IMR-90 (cell line): ENCODE measurements around the gene RPS15A.
"Not testable (repeated sequence)": the region's sequence is repeated elsewhere in the genome, so short reads cannot be mapped to it uniquely, and the experiment has no call there.

Experiments used
- BHLHE40 ChIP-seq: fragments of 150-350 bp; IDR thresholded peaks from 2 replicates; pipeline ENCODE4 v1.6.1; 2016; ENCODE audit warnings: mild to moderate bottlenecking, low read depth, low read length
- CTCF ChIP-seq: conservative IDR thresholded peaks from 2 replicates; pipeline ENCODE4 v1.5.1; 2012; ENCODE audit warnings: mild to moderate bottlenecking, low read depth, low read length, improper control_type of control experiment
- FOS ChIP-seq: fragments of 150-350 bp; IDR thresholded peaks from 2 replicates; pipeline ENCODE4 v1.6.1; 2016; ENCODE audit warnings: low read depth, low read length
- POLR2A ChIP-seq: IDR thresholded peaks from 2 replicates; pipeline ENCODE4 v1.6.1; 2012; ENCODE audit warnings: mild to moderate bottlenecking, low read depth, low read length
- SMC3 ChIP-seq: fragments of 150-350 bp; IDR thresholded peaks from 2 replicates; pipeline ENCODE4 v1.6.1; 2016; ENCODE audit warnings: low read depth, mild to moderate bottlenecking, antibody characterized with exemption, low read length, moderate library complexity

- not testable (repeated sequence) for TF ChIP-seq CTCF, SMC3, POLR2A, BHLHE40, FOS
Measured at GRCh38 chr16:18734279-18734678, 55.9 kb downstream of the RPS15A start.
